ENCODE measurements around the gene DGUOK.

DNA sequence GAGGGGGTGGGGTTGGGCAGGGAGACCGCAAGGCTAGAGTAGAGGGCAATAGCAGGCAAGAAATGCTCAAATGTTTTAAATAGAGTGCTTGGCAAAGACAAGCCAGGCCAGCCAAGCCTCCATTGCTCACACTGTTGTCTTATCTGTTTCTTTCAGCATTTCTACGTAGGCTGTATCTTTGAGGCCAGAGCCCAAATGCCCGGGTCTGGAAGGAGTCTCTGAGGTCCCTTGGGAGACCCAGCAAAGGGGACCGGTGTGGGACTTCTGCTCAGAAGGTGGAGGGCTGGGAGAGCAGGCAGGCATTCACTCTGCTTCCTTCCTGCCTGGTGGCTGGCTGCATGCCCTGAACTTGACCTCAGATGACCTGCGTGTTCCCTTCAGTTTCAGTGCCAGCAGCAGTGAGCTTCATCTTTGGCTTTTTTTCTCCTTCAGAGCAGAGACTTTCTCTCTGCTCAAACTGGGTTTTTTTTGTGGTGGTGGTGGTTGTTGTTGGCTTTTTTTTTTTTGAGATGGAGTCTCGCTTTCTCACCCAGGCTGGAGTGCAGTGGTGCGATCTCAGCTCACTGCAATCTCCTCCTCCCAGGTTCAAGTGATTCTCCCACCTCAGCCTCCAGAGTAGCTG is 44.3 kb downstream of the DGUOK start:
- TF ChIP-seq, protein P1, sequence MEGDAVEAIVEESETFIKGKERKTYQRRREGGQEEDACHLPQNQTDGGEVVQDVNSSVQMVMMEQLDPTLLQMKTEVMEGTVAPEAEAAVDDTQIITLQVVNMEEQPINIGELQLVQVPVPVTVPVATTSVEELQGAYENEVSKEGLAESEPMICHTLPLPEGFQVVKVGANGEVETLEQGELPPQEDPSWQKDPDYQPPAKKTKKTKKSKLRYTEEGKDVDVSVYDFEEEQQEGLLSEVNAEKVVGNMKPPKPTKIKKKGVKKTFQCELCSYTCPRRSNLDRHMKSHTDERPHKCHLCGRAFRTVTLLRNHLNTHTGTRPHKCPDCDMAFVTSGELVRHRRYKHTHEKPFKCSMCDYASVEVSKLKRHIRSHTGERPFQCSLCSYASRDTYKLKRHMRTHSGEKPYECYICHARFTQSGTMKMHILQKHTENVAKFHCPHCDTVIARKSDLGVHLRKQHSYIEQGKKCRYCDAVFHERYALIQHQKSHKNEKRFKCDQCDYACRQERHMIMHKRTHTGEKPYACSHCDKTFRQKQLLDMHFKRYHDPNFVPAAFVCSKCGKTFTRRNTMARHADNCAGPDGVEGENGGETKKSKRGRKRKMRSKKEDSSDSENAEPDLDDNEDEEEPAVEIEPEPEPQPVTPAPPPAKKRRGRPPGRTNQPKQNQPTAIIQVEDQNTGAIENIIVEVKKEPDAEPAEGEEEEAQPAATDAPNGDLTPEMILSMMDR (optimal IDR thresholded peaks at IDR 0.05 in 1 of 3, IDR thresholded peaks at IDR 0.05 in 1 of 3, conservative IDR thresholded peaks at IDR 0.05 in 1 of 3; ENCODE audit: extremely low read depth in 1 of 3, insufficient read depth in 2 of 3, low read length in 3 of 3): no peak
- TF ChIP-seq EZH2 (IDR thresholded peaks at IDR 0.05; ENCODE audit: low read length): no peak
